ENCODE data around the gene ZNF584. TPM values are rescaled to one million over a fixed set of nuclear protein-coding genes. Genes with fewer than 3 reads are reported as not detected.

Gene ZNF584
- total and polyA plus RNA-seq, 10 of the 15 experiments (the other 5 are each of a cell fraction or from before 2014, with no cell fraction given), result 2.0 to 10.7 (median 6.3) TPM

DNA sequence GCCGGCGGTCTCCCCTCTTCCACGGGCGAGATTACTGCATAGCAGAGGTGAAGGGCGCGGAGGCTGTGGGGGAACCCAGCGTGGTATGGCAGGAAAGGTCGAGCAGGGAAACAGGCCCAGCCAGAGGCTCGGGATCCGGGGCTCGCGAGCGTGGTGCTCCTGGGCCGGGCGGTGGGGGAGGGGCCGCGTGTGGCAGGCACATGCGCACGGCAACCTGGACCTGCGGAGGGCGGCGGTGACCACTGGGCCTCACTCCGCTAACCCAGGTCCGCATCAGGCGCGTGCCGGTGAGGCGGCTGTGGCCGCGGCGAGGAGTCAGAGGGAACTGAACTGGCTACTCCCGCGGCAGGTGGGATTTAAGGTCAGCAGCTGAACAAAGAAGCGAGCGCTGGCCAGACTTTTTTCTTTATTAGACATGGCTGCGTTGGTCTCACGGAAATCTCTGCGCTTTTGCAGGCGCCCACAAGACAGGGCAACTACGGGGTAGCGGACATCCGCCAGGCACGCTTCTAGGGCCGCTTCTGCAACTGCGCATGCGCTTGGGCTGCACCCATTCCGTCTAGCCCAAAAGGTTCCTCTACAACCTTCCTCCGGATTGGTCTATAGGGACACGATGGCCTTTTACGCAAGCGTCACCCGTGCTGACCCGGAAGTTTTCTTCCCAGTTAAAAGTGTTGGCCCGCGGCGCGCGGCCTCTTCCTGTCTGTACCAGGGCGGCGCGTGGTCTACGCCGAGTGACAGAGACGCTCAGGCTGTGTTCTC, 21.7 kb upstream of the ZNF584 start, which contains the start of gene RPS5 (continued):
- TF ChIP-seq RFX5 (IDR thresholded peaks at IDR 0.05; ENCODE audit: low read depth, low read length) (no peak), ZNF384 (IDR thresholded peaks at IDR 0.05; ENCODE audit: borderline replicate concordance, low read depth, low read length) (no peak), EZH2 (IDR thresholded peaks at IDR 0.05; ENCODE audit: borderline replicate concordance, control insufficient read depth, low read depth, low read length) (no peak), PAX8 (IDR thresholded peaks at IDR 0.05) (no peak), JUNB (IDR thresholded peaks at IDR 0.05) (no peak), ZNF274 (IDR thresholded peaks at IDR 0.05; ENCODE audit: insufficient read depth, insufficient read length) (no peak), CBX3 (IDR thresholded peaks at IDR 0.05; ENCODE audit: borderline replicate concordance, low read depth) (no peak), SMAD5 (IDR thresholded peaks at IDR 0.05; ENCODE audit: low read depth) (peak; percentile 96), BCL11A (IDR thresholded peaks at IDR 0.05; ENCODE audit: low read depth, low read length) (no peak), RBBP5 (conservative IDR thresholded peaks at IDR 0.05) (no peak), NKRF (conservative IDR thresholded peaks at IDR 0.05) (peak; percentile 63), SRF (IDR thresholded peaks at IDR 0.05; ENCODE audit: low read depth in 2 of 2, low read length in 2 of 2) (no peak), IRF4 (IDR thresholded peaks at IDR 0.05; ENCODE audit: low read depth, low read length) (no peak), CREM (IDR thresholded peaks at IDR 0.05; ENCODE audit: low read depth) (peak; percentile 86), NFYA (IDR thresholded peaks at IDR 0.05; ENCODE audit: borderline replicate concordance, low read depth, low read length) (no peak), KDM1A (IDR thresholded peaks at IDR 0.05; ENCODE audit: borderline replicate concordance) (no peak), MYC (IDR thresholded peaks at IDR 0.05; ENCODE audit: insufficient read depth, insufficient read length, insufficient replicate concordance, low read length, severe bottlenecking) (peak; percentile 55), USF2 (IDR thresholded peaks at IDR 0.05; ENCODE audit: borderline replicate concordance, low read depth, low read length) (no peak; the same call in 1 of the 2 replicates), EED (IDR thresholded peaks at IDR 0.05; ENCODE audit: low read depth) (no peak)
- TF ChIP-seq, protein P1, sequence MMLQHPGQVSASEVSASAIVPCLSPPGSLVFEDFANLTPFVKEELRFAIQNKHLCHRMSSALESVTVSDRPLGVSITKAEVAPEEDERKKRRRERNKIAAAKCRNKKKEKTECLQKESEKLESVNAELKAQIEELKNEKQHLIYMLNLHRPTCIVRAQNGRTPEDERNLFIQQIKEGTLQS (IDR thresholded peaks at IDR 0.05; ENCODE audit: borderline replicate concordance, extremely low read depth, low read depth, low read length), result no peak
- TF ChIP-seq, protein P2, sequence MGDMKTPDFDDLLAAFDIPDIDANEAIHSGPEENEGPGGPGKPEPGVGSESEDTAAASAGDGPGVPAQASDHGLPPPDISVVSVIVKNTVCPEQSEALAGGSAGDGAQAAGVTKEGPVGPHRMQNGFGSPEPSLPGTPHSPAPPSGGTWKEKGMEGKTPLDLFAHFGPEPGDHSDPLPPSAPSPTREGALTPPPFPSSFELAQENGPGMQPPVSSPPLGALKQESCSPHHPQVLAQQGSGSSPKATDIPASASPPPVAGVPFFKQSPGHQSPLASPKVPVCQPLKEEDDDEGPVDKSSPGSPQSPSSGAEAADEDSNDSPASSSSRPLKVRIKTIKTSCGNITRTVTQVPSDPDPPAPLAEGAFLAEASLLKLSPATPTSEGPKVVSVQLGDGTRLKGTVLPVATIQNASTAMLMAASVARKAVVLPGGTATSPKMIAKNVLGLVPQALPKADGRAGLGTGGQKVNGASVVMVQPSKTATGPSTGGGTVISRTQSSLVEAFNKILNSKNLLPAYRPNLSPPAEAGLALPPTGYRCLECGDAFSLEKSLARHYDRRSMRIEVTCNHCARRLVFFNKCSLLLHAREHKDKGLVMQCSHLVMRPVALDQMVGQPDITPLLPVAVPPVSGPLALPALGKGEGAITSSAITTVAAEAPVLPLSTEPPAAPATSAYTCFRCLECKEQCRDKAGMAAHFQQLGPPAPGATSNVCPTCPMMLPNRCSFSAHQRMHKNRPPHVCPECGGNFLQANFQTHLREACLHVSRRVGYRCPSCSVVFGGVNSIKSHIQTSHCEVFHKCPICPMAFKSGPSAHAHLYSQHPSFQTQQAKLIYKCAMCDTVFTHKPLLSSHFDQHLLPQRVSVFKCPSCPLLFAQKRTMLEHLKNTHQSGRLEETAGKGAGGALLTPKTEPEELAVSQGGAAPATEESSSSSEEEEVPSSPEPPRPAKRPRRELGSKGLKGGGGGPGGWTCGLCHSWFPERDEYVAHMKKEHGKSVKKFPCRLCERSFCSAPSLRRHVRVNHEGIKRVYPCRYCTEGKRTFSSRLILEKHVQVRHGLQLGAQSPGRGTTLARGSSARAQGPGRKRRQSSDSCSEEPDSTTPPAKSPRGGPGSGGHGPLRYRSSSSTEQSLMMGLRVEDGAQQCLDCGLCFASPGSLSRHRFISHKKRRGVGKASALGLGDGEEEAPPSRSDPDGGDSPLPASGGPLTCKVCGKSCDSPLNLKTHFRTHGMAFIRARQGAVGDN (IDR thresholded peaks at IDR 0.05), result peak; percentile 77; the same call in 1 of the 2 replicates
- TF ChIP-seq, protein P3, sequence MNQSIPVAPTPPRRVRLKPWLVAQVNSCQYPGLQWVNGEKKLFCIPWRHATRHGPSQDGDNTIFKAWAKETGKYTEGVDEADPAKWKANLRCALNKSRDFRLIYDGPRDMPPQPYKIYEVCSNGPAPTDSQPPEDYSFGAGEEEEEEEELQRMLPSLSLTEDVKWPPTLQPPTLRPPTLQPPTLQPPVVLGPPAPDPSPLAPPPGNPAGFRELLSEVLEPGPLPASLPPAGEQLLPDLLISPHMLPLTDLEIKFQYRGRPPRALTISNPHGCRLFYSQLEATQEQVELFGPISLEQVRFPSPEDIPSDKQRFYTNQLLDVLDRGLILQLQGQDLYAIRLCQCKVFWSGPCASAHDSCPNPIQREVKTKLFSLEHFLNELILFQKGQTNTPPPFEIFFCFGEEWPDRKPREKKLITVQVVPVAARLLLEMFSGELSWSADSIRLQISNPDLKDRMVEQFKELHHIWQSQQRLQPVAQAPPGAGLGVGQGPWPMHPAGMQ (IDR thresholded peaks at IDR 0.05; ENCODE audit: borderline replicate concordance), result no peak
